K562 (cell line): Measurements from ENCODE around the gene COL13A1. TPM values are rescaled to one million over a fixed set of nuclear protein-coding genes. Genes with fewer than 3 reads are reported as not detected.

Experiments
- ATAC-seq: fragments of 200-7000 bp; cut with Tn5 transposase; 3 replicates; pipeline ENCODE4 v1.9.1; 2020; ENCODE audit warnings: moderate library complexity
- BruUV-seq: library from RNA; stranded (reverse); fragments of 400-500 nt; replicated peaks from 2 replicates; lab custom pipeline; 2021; lab: Mats Ljungman, UMichigan
- CTCF ChIA-PET: fragments of 300-600 bp; formaldehyde crosslinking; extraction: SDS; loops from one replicate; lab custom pipeline; 2021; ENCODE audit warnings: low intra/inter-chr PET ratio; lab: Yijun Ruan, JAX
- POLR2A ChIA-PET: fragments of 300-600, 350-650 bp; sonication (Branson Sonifier 250); formaldehyde crosslinking; extraction: SDS; loops from one replicate; lab custom pipeline; 2021; ENCODE audit warnings: antibody characterized with exemption, inconsistent platforms; lab: Yijun Ruan, JAX
- DNase-seq, 4 experiments: peaks; one replicate each; pipeline versions ENCODE4 v3.0.0 to v3.0.0-alpha.2; 2011 to 2018; ENCODE audit warnings: low spot score in 3 of 4, mixed read lengths in 3 of 4; ENCODE audit errors: extremely low read depth in 1 of 4
- FAIRE-seq: peaks from 2 replicates; lab custom pipeline; 2011; peaks lifted over from hg19 to GRCh38; lab: Jason Lieb, UNC
- H2AFZ ChIP-seq: 2 replicates; pipeline ENCODE4 v1.6.0; 2011; ENCODE audit warnings: low read depth, low read length, control low read depth, inconsistent platforms
- H3K27ac ChIP-seq: fragments of 200-600 bp; 3 replicates; pipeline ENCODE4 v1.8.0; 2011; ENCODE audit warnings: low read depth, mild to moderate bottlenecking, control low read depth, inconsistent platforms, low read length, moderate library complexity, mixed read lengths; ENCODE audit errors: extremely low read depth
- H3K27me3 ChIP-seq, 2 experiments: fragments of 300-600 bp in 1 of 2; 2 replicates in 1 of 2; 3 replicates in 1 of 2; pipeline versions ENCODE4 v1.6.0 to v1.8.0; 2011; ENCODE audit warnings: inconsistent platforms in 2 of 2, low read length in 2 of 2, mild to moderate bottlenecking in 1 of 2, mixed read lengths in 1 of 2, moderate library complexity in 1 of 2; ENCODE audit not compliant: control insufficient read depth in 2 of 2, insufficient read depth in 2 of 2
- H3K36me3 ChIP-seq: fragments of 300-600 bp; 3 replicates; pipeline ENCODE4 v1.8.0; 2011; ENCODE audit warnings: mild to moderate bottlenecking, low read length, inconsistent platforms; ENCODE audit not compliant: control insufficient read depth, insufficient read depth
- H3K4me1 ChIP-seq, 2 experiments: fragments of 200-600 bp in 1 of 2; replicated peaks in 1 of 2; 2 replicates in 1 of 2; 3 replicates in 1 of 2; pipeline versions ENCODE4 v1.5.1 to v1.8.0; 2011; ENCODE audit warnings: inconsistent platforms in 2 of 2, low read length in 2 of 2, mild to moderate bottlenecking in 1 of 2, mixed read lengths in 1 of 2, moderate library complexity in 1 of 2; ENCODE audit not compliant: control insufficient read depth in 2 of 2, insufficient read depth in 2 of 2
- H3K4me2 ChIP-seq: 2 replicates; pipeline ENCODE4 v1.6.1; 2011; ENCODE audit warnings: low read length, control low read depth, inconsistent platforms, mixed read lengths; ENCODE audit not compliant: insufficient read depth
- H3K4me3 ChIP-seq: fragments of 200-600 bp; sonication (generic), shearing (Covaris generic); 2 replicates; pipeline ENCODE4 v1.5.1; 2016; ENCODE audit warnings: control low read depth, inconsistent platforms
- H3K79me2 ChIP-seq: fragments of 200-600 bp; 3 replicates; pipeline ENCODE4 v1.8.0; 2011; ENCODE audit warnings: low read length, inconsistent platforms; ENCODE audit not compliant: control insufficient read depth, insufficient read depth
- H3K9ac ChIP-seq, 2 experiments: 2 replicates each; pipeline versions ENCODE4 v1.6.0 to v1.6.1; 2011; ENCODE audit warnings: low read depth in 2 of 2, low read length in 2 of 2, control low read depth in 1 of 2, inconsistent platforms in 1 of 2, mild to moderate bottlenecking in 1 of 2, mixed read lengths in 1 of 2; ENCODE audit not compliant: insufficient read depth in 1 of 2
- H3K9me1 ChIP-seq: one replicate; pipeline ENCODE4 v1.6.0; 2011; ENCODE audit warnings: inconsistent platforms, mild to moderate bottlenecking, low read length, moderate library complexity; ENCODE audit not compliant: control insufficient read depth, insufficient read depth
- H3K9me3 ChIP-seq: replicated peaks from 2 replicates; pipeline ENCODE4 v1.5.1; 2011; ENCODE audit warnings: low read depth, low read length, inconsistent platforms; ENCODE audit not compliant: control insufficient read depth, insufficient read depth
- H4K20me1 ChIP-seq: replicated peaks from 2 replicates; pipeline ENCODE4 v1.6.1; 2011; ENCODE audit warnings: low read length, inconsistent platforms, mixed read lengths; ENCODE audit not compliant: control insufficient read depth, insufficient read depth
- SIN3A ChIP-seq, 2 experiments: fragments of 150-350 bp in 1 of 2; IDR thresholded peaks; 2 replicates each; pipeline ENCODE4 v1.6.1; 2011 to 2016; ENCODE audit warnings: borderline replicate concordance in 2 of 2, low read depth in 2 of 2, low read length in 2 of 2, mild to moderate bottlenecking in 2 of 2, moderate library complexity in 2 of 2; ENCODE audit not compliant: control insufficient read depth in 1 of 2
- TOE1 ChIP-seq, 2 experiments: fragments of 450-650 bp in 1 of 2; sonication (generic) in 1 of 2; formaldehyde crosslinking in 1 of 2; IDR thresholded peaks; 2 replicates each; pipeline versions ENCODE4 v1.7.1 to v1.8.0; 2016 to 2022; ENCODE audit warnings: borderline replicate concordance in 2 of 2, mild to moderate bottlenecking in 2 of 2, antibody characterized with exemption in 1 of 2, inconsistent platforms in 1 of 2, low read depth in 1 of 2, missing genetic modification reagents in 1 of 2, moderate library complexity in 1 of 2
- WGBS: fragments of 100-300 bp; shearing (Covaris generic); methylation state at CpG from one replicate; pipeline ENCODE4 v1.1.6; 2016; ENCODE audit warnings: low coverage, mixed read lengths; ENCODE audit not compliant: insufficient coverage; ENCODE audit errors: missing lambda C conversion rate; 5-methylcytosine and 5-hydroxymethylcytosine counted together
- in situ Hi-C: fragments of 300-500 bp; cut with MboI; formaldehyde crosslinking; loops from 4 replicates; pipeline ENCODE4 v1.15.0; 2018; ENCODE audit warnings: inconsistent platforms, mixed read lengths
- intact Hi-C: fragments of 100-400 bp; cut with micrococcal nuclease; formaldehyde crosslinking; loops from 2 replicates; pipeline ENCODE4 v1.14.2; 2022
- polyA plus RNA-seq, 8 experiments: library from polyadenylated mRNA; depleted of rRNA in 4 of 8; stranded (reverse) in 5 of 8; unstranded in 3 of 8; fragments of >200 nt; fragmentation: Nextera tagmentation in 2 of 8; fragmentation: Illumina TruSeq in 1 of 8; extraction: Ambion mirVana in 2 of 8; extraction: Trizol in 1 of 8; gene quantifications; 2 replicates each; pipeline versions ENCODE4 v1.2.1 to v1.2.3, GENCODE V29; 2011 to 2014; ENCODE audit warnings: inconsistent platforms in 1 of 8, missing spikeins in 1 of 8
- total RNA-seq, 7 experiments: library from RNA; depleted of rRNA in 6 of 7; stranded (reverse); fragments of >200 nt in 6 of 7; fragmentation: Illumina TruSeq in 2 of 7; extraction: Trizol in 2 of 7; gene quantifications; 2 replicates each; pipeline versions ENCODE4 v1.2.1 to v1.2.3, GENCODE V29; 2011 to 2021; ENCODE audit warnings: low replicate concordance in 1 of 7
- TF ChIP-seq, protein P1 (sequence below): fragments of 450-650 bp; IDR thresholded peaks from 2 replicates; pipeline ENCODE4 v1.6.1; 2016; ENCODE audit warnings: mild to moderate bottlenecking, moderate library complexity

The COL13A1 gene
- total and polyA plus RNA-seq, 9 of the 15 experiments (the other 6 are each of a cell fraction or from before 2014, with no cell fraction given) = not detected

DNA sequence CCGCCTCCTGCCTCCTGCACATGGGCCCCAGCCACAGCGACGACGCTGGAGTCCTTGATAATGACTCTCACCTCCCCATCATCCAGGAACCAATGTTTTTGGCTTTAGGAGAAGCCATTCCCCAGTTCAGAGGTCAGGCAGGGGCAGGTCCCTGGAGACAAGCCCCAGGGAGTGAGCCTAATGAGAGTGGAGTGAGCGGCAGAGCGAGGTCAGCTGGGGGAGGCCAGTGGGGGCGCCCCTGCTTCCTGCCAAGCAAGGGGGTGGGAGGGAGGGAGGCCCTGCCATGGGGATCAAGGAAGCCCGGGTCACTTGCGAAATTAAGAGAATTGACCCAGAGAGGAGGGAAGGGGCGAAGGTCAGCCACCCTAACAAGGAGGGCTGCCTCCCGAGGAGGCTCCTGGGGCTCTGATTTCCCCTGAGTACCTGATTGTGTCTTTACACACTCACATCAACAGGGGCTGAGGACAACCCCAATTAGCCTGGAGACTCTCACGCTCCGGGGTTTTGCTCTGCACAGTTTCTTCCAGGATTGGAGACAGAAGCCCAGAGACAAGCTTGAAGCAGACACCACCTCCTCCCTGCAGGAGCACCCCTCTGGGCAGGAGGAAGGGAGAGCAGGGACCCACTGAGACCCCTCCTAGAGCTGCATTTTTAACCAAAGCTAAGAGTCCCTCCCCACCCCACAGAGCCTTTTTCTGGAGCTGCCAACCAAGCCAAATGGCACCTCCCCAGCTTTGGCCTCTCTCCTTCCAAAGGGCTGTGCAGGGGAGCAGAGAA is 112.1 kb downstream of the COL13A1 start:
- Histone ChIP-seq H3K9me1 (no peaks in the 10 kb centered on the region), H3K36me3 (no peaks in the 10 kb centered on the region), H3K4me3 (no peak overlapping the region), H3K27me3 (peaks cover 5 to 46% of the 10 kb centered on the region in 2 experiments; a peak in 3 of 5 replicates), H3K79me2 (no peaks in the 10 kb centered on the region), H4K20me1 (peaks cover 23% of the 10 kb centered on the region), H3K9ac (no peak overlapping the region), H3K4me1 (0 out of 5 replicates have a peak, but pooled peaks cover 0 to 3% of the 10 kb centered on the region in 2 experiments), H3K27ac (no peak overlapping the region), H3K4me2 (no peak overlapping the region), H3K9me3 (no peaks in the 10 kb centered on the region), H2AFZ (no peak overlapping the region)
- WGBS = 3% methylated on average over 10 of the region's 13 CpGs
- CTCF ChIA-PET = interaction anchor here (0.7 to 1.3 kb wide), 4 partner anchors 12 to 270 kb away, joined by 3 to 8 read pairs (median 3); no protein-coding TSS in a partner anchor
- in situ Hi-C loops = no loop called here
- intact Hi-C loops = loop anchor here (1.0 to 10.0 kb wide), 5 partner anchors 113 to 389 kb away; no protein-coding TSS in a partner anchor
- BruUV-seq = no TSS peak
- DNase-seq (peak; percentile 30 to 40 (median 34)), FAIRE-seq (no peak), ATAC-seq (peak; percentile 33; the same call in 2 of the 3 replicates)
- POLR2A ChIA-PET = interaction anchor here (0.6 to 1.1 kb wide), 3 partner anchors 11 to 218 kb away, joined by 3 to 4 read pairs (median 3); no protein-coding TSS in a partner anchor
- TF ChIP-seq SIN3A (IDR thresholded peaks at IDR 0.05; ENCODE audit: borderline replicate concordance in 2 of 2, control insufficient read depth in 1 of 2, low read depth in 2 of 2, low read length in 2 of 2) (no peak), TOE1 (IDR thresholded peaks at IDR 0.05; ENCODE audit: borderline replicate concordance) (no peak), TOE1 (CRISPR knock-in tag; IDR thresholded peaks at IDR 0.05; ENCODE audit: borderline replicate concordance, low read depth) (no peak)
- TF ChIP-seq, protein P1, sequence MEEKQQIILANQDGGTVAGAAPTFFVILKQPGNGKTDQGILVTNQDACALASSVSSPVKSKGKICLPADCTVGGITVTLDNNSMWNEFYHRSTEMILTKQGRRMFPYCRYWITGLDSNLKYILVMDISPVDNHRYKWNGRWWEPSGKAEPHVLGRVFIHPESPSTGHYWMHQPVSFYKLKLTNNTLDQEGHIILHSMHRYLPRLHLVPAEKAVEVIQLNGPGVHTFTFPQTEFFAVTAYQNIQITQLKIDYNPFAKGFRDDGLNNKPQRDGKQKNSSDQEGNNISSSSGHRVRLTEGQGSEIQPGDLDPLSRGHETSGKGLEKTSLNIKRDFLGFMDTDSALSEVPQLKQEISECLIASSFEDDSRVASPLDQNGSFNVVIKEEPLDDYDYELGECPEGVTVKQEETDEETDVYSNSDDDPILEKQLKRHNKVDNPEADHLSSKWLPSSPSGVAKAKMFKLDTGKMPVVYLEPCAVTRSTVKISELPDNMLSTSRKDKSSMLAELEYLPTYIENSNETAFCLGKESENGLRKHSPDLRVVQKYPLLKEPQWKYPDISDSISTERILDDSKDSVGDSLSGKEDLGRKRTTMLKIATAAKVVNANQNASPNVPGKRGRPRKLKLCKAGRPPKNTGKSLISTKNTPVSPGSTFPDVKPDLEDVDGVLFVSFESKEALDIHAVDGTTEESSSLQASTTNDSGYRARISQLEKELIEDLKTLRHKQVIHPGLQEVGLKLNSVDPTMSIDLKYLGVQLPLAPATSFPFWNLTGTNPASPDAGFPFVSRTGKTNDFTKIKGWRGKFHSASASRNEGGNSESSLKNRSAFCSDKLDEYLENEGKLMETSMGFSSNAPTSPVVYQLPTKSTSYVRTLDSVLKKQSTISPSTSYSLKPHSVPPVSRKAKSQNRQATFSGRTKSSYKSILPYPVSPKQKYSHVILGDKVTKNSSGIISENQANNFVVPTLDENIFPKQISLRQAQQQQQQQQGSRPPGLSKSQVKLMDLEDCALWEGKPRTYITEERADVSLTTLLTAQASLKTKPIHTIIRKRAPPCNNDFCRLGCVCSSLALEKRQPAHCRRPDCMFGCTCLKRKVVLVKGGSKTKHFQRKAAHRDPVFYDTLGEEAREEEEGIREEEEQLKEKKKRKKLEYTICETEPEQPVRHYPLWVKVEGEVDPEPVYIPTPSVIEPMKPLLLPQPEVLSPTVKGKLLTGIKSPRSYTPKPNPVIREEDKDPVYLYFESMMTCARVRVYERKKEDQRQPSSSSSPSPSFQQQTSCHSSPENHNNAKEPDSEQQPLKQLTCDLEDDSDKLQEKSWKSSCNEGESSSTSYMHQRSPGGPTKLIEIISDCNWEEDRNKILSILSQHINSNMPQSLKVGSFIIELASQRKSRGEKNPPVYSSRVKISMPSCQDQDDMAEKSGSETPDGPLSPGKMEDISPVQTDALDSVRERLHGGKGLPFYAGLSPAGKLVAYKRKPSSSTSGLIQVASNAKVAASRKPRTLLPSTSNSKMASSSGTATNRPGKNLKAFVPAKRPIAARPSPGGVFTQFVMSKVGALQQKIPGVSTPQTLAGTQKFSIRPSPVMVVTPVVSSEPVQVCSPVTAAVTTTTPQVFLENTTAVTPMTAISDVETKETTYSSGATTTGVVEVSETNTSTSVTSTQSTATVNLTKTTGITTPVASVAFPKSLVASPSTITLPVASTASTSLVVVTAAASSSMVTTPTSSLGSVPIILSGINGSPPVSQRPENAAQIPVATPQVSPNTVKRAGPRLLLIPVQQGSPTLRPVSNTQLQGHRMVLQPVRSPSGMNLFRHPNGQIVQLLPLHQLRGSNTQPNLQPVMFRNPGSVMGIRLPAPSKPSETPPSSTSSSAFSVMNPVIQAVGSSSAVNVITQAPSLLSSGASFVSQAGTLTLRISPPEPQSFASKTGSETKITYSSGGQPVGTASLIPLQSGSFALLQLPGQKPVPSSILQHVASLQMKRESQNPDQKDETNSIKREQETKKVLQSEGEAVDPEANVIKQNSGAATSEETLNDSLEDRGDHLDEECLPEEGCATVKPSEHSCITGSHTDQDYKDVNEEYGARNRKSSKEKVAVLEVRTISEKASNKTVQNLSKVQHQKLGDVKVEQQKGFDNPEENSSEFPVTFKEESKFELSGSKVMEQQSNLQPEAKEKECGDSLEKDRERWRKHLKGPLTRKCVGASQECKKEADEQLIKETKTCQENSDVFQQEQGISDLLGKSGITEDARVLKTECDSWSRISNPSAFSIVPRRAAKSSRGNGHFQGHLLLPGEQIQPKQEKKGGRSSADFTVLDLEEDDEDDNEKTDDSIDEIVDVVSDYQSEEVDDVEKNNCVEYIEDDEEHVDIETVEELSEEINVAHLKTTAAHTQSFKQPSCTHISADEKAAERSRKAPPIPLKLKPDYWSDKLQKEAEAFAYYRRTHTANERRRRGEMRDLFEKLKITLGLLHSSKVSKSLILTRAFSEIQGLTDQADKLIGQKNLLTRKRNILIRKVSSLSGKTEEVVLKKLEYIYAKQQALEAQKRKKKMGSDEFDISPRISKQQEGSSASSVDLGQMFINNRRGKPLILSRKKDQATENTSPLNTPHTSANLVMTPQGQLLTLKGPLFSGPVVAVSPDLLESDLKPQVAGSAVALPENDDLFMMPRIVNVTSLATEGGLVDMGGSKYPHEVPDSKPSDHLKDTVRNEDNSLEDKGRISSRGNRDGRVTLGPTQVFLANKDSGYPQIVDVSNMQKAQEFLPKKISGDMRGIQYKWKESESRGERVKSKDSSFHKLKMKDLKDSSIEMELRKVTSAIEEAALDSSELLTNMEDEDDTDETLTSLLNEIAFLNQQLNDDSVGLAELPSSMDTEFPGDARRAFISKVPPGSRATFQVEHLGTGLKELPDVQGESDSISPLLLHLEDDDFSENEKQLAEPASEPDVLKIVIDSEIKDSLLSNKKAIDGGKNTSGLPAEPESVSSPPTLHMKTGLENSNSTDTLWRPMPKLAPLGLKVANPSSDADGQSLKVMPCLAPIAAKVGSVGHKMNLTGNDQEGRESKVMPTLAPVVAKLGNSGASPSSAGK = peak; percentile 20; the same call in 1 of the 2 replicates
